Epithelial cell of esophagus (primary cell): ENCODE measurements around the gene DNMT3A.
A peak's percentile ranks its signal among the peaks of the same experiment; 100 is the strongest.

Experiments used
- DNase-seq: peaks from one replicate; pipeline ENCODE4 v3.0.0; 2010; ENCODE audit warnings: low read depth
- H3K4me3 ChIP-seq: 2 replicates; pipeline ENCODE4 v1.5.1; 2011; ENCODE audit warnings: mild to moderate bottlenecking, low read length, control low read depth
- CTCF ChIP-seq: IDR thresholded peaks from 2 replicates; pipeline ENCODE4 v1.5.1; 2011; ENCODE audit warnings: low read depth, mild to moderate bottlenecking, low read length, control low read depth, inconsistent platforms; ENCODE audit not compliant: insufficient read depth; ENCODE audit errors: missing control alignments

The DNMT3A gene

GRCh38 chr2:25377822-25378421 lies 36.2 kb upstream of the DNMT3A start:
- no peak for DNase-seq
- H3K4me3 ChIP-seq: no peak overlapping the region
- TF ChIP-seq CTCF: no peak

- DNase-seq: peak; percentile 95
- TF ChIP-seq CTCF: peak; percentile 34
- H3K4me3 ChIP-seq: peak overlapping the region; percentile 3
These were observed 35.3 kb upstream of the DNMT3A start for GRCh38 chr2:25376750-25377621.

DNA sequence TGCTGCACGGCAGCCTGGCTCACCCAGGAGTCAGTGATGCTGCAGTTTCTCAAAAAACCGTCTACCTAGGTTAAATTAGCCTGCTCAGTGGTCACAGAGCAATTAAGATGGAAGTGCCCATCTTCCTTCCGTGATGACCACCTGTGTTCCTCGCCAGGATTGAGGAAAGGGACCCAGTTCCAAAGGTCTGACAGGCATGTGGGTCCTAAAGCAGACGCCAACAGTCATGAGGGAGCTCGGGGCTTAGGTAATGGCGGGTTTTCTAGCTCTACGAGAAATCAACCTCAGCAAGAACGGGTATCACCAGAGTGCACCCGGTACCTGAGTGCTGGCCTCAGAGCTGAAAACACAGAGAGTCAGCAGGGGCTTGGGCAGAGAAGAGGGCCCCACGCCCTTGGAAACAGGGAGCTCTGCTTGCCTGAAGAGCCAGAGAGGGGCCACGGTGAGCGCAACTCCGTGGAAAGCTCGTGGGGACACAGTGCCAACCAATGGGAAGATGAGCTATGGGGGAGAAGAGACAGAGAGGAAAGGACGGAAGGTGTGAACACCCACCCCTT lies 34.3 kb upstream of the DNMT3A start:
- H3K4me3 ChIP-seq: no peak overlapping the region
- no peak for TF ChIP-seq CTCF
- DNase-seq: no peak

DNA sequence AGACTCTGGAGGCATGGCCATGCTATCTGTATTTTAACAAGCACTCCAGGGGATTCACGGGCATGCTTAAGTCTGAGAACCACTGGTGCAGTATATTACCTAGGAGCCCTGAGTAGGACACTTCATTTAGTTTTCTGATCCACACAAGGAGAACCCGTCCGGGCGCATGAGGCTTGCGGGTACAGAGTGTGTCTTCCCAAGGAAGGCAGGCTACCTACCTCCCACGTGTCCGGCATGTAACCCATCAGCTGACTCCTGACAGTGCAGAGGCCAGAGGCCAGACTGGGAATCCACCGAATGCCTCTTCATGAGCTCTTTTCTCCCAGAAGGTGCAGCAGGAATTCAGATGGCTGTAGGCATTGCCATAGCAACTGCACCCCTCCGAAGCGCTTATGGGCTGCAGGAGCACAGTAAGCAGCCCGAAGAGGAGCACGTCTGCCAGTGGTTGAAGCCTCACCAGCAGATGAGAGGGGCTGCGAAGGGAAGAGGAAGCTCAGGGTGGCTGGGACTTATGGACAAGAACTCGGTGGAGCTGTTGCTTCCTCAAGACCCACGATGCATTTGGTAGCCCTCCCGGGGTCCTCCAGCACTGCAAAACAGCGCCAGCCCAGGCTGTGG lies 33.8 kb upstream of the DNMT3A start:
- TF ChIP-seq CTCF: no peak
- no peak for DNase-seq
- H3K4me3 ChIP-seq: no peak overlapping the region

GRCh38 chr2:25374827-25375226 lies 33.1 kb upstream of the DNMT3A start:
- no peak for TF ChIP-seq CTCF
- DNase-seq: no peak

DNA sequence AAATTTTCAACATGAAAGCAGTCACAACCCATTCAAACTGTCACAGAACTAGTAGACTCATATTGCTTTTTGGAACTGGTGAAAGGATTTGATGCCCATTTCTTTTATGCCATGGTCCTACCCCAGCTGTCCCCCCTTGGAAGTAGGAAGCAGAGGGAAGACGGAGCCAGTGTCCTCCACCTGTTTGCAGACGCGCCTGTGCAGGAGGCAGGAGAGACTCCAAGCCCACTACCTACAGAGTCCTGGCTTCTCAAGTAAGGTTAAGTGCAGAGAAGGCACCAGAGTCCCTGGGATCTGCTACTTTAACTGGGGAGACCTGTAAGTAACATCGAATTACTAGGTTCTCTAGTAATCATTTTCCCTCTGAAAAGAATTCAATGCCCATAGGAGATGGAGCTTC lies 32.7 kb upstream of the DNMT3A start:
- no peak for TF ChIP-seq CTCF
- no peak overlapping the region for H3K4me3 ChIP-seq
- no peak for DNase-seq

More at GRCh38 chr2:25374827-25375226, 33.1 kb upstream of the DNMT3A start:
- H3K4me3 ChIP-seq: no peak overlapping the region
